H9 (cell line): ENCODE results near the gene SNX25. TPM values are rescaled to one million over a fixed set of nuclear protein-coding genes. Genes with fewer than 3 reads are reported as not detected.

Experiments
- DNase-seq: peaks from one replicate; pipeline ENCODE4 v3.0.0-alpha.2; 2017
- H2AFZ ChIP-seq: one replicate; pipeline ENCODE4 v1.6.1; 2013; ENCODE audit warnings: mild to moderate bottlenecking, low read length, control low read depth, moderate library complexity
- H2AK5ac ChIP-seq: 2 replicates; pipeline ENCODE4 v1.6.1; 2013; ENCODE audit warnings: low read length, control low read depth, mixed read lengths; ENCODE audit not compliant: insufficient read length
- H2BK120ac ChIP-seq: one replicate; pipeline ENCODE4 v1.6.1; 2013; ENCODE audit warnings: low read depth, mild to moderate bottlenecking, low read length, control low read depth, inconsistent platforms; ENCODE audit not compliant: poor library complexity, severe bottlenecking
- H2BK12ac ChIP-seq: 2 replicates; pipeline ENCODE4 v1.6.1; 2013; ENCODE audit warnings: low read length, control low read depth, mixed read lengths, low read depth; ENCODE audit not compliant: insufficient read length
- H2BK15ac ChIP-seq: 2 replicates; pipeline ENCODE4 v1.6.1; 2013; ENCODE audit warnings: low read depth, low read length, control low read depth
- H2BK20ac ChIP-seq: one replicate; pipeline ENCODE4 v1.6.1; 2013; ENCODE audit warnings: low read depth, mild to moderate bottlenecking, low read length, control low read depth, inconsistent platforms; ENCODE audit not compliant: poor library complexity, severe bottlenecking
- H2BK5ac ChIP-seq: 2 replicates; pipeline ENCODE4 v1.6.1; 2013; ENCODE audit warnings: low read length, control low read depth, mixed read lengths; ENCODE audit not compliant: insufficient read length
- H3K14ac ChIP-seq: 2 replicates; pipeline ENCODE4 v1.6.1; 2013; ENCODE audit warnings: low read length, control low read depth; ENCODE audit not compliant: insufficient read depth
- H3K18ac ChIP-seq: 2 replicates; pipeline ENCODE4 v1.6.1; 2013; ENCODE audit warnings: low read depth, mild to moderate bottlenecking, mixed read lengths, low read length, control low read depth; ENCODE audit not compliant: insufficient read length
- H3K23ac ChIP-seq: 2 replicates; pipeline ENCODE4 v1.6.1; 2013; ENCODE audit warnings: low read length, control low read depth, mixed read lengths, low read depth; ENCODE audit not compliant: insufficient read length
- H3K23me2 ChIP-seq: 2 replicates; pipeline ENCODE4 v1.6.1; 2013; ENCODE audit warnings: low read depth, mild to moderate bottlenecking, mixed read lengths, low read length, control low read depth; ENCODE audit not compliant: insufficient read length, poor library complexity, severe bottlenecking
- H3K27ac ChIP-seq: 2 replicates; pipeline ENCODE4 v1.5.1; 2013; ENCODE audit warnings: low read length, control low read depth, mixed read lengths, low read depth; ENCODE audit not compliant: insufficient read length
- H3K27me3 ChIP-seq: 2 replicates; pipeline ENCODE4 v1.6.1; 2013; ENCODE audit warnings: low read length, control low read depth, inconsistent platforms; ENCODE audit not compliant: insufficient read depth
- H3K4ac ChIP-seq: 2 replicates; pipeline ENCODE4 v1.6.1; 2013; ENCODE audit warnings: low read depth, mild to moderate bottlenecking, control low read depth, inconsistent platforms, low read length, moderate library complexity
- H3K4me1 ChIP-seq: 2 replicates; pipeline ENCODE4 v1.6.1; 2013; ENCODE audit warnings: low read length, control low read depth, inconsistent platforms; ENCODE audit not compliant: insufficient read depth
- H3K4me2 ChIP-seq: 2 replicates; pipeline ENCODE4 v1.6.1; 2013; ENCODE audit warnings: low read length, control low read depth, mixed read lengths; ENCODE audit not compliant: insufficient read length, insufficient read depth
- H3K56ac ChIP-seq: 2 replicates; pipeline ENCODE4 v1.6.1; 2013; ENCODE audit warnings: low read depth, mild to moderate bottlenecking, mixed read lengths, low read length, control low read depth; ENCODE audit not compliant: insufficient read length
- H3K79me1 ChIP-seq: 2 replicates; pipeline ENCODE4 v1.6.1; 2013; ENCODE audit warnings: low read depth, mild to moderate bottlenecking, moderate library complexity, low read length, control low read depth, inconsistent platforms; ENCODE audit not compliant: insufficient read depth, poor library complexity, severe bottlenecking
- H3K79me2 ChIP-seq: 2 replicates; pipeline ENCODE4 v1.6.1; 2013; ENCODE audit warnings: low read length, control low read depth, inconsistent platforms; ENCODE audit not compliant: insufficient read depth
- H3K9ac ChIP-seq: 2 replicates; pipeline ENCODE4 v1.6.1; 2013; ENCODE audit warnings: low read length, control low read depth, mixed read lengths; ENCODE audit not compliant: insufficient read length; ENCODE audit errors: extremely low read depth
- H3K9me3 ChIP-seq: one replicate; pipeline ENCODE4 v1.6.1; 2013; ENCODE audit warnings: low read depth, low read length, inconsistent platforms; ENCODE audit not compliant: control insufficient read depth
- H3T11ph ChIP-seq: one replicate; pipeline ENCODE4 v1.6.1; 2013; ENCODE audit warnings: mild to moderate bottlenecking, low read length, control low read depth, inconsistent platforms
- H4K20me1 ChIP-seq: one replicate; pipeline ENCODE4 v1.6.1; 2013; ENCODE audit not compliant: control insufficient read depth, insufficient read length, insufficient read depth
- H4K5ac ChIP-seq: 2 replicates; pipeline ENCODE4 v1.6.1; 2013; ENCODE audit warnings: low read depth, mild to moderate bottlenecking, mixed read lengths, low read length, control low read depth; ENCODE audit not compliant: insufficient read length
- H4K8ac ChIP-seq: replicated peaks from 2 replicates; pipeline ENCODE4 v1.6.1; 2013; ENCODE audit warnings: low read length, control low read depth, mixed read lengths, low read depth; ENCODE audit not compliant: insufficient read length
- H4K91ac ChIP-seq: 2 replicates; pipeline ENCODE4 v1.6.1; 2013; ENCODE audit warnings: low read depth, mild to moderate bottlenecking, moderate library complexity, mixed read lengths, low read length, control low read depth; ENCODE audit not compliant: insufficient read length
- H3K27ac Mint-ChIP-seq, 3 experiments: 2 replicates in 2 of 3; 3 replicates in 1 of 3; pipeline ENCODE4 v1.8.0; 2020 to 2021; ENCODE audit warnings: mixed read lengths in 3 of 3, mild to moderate bottlenecking in 1 of 3, moderate library complexity in 1 of 3
- H3K27me3 Mint-ChIP-seq: 2 replicates; pipeline ENCODE4 v1.8.0; 2021; ENCODE audit warnings: low read depth, mild to moderate bottlenecking, moderate library complexity, mixed read lengths
- H3K36me3 Mint-ChIP-seq, 3 experiments: 2 replicates in 2 of 3; 3 replicates in 1 of 3; pipeline ENCODE4 v1.8.0; 2020 to 2021; ENCODE audit warnings: low read depth in 3 of 3, mixed read lengths in 3 of 3; ENCODE audit not compliant: insufficient read depth in 1 of 3
- H3K4me1 Mint-ChIP-seq, 2 experiments: 2 replicates each; pipeline ENCODE4 v1.8.0; 2020; ENCODE audit warnings: mixed read lengths in 2 of 2
- H3K4me3 Mint-ChIP-seq, 2 experiments: 2 replicates in 1 of 2; 3 replicates in 1 of 2; pipeline ENCODE4 v1.8.0; 2020 to 2021; ENCODE audit warnings: mild to moderate bottlenecking in 2 of 2, mixed read lengths in 2 of 2, moderate library complexity in 1 of 2
- H3K9me3 Mint-ChIP-seq, 2 experiments: 2 replicates in 1 of 2; 3 replicates in 1 of 2; pipeline ENCODE4 v1.8.0; 2020; ENCODE audit warnings: mild to moderate bottlenecking in 2 of 2, mixed read lengths in 2 of 2, moderate library complexity in 1 of 2
- CTCF ChIP-seq: fragments of 200-600 bp; sonication (generic); conservative IDR thresholded peaks from 3 replicates; pipeline ENCODE4 v1.8.0; 2021; ENCODE audit warnings: antibody characterized with exemption, mild to moderate bottlenecking
- WGBS: extraction: QIAGEN DNeasy Blood & Tissue Kit; methylation state at CpG from one replicate; pipeline ENCODE4 v1.1.7; 2013; ENCODE audit warnings: missing lambda C conversion rate, low lambda C conversion rate, mixed read lengths; ENCODE audit not compliant: insufficient read length; ENCODE audit errors: extremely low coverage; 5-methylcytosine and 5-hydroxymethylcytosine counted together
- total RNA-seq: library from RNA; stranded (reverse); gene quantifications from 2 replicates; pipeline ENCODE4 v1.2.1, GENCODE V29; 2021

Gene SNX25
- total RNA-seq, 1 experiment from 2014 or later, result 28.2 TPM

GRCh38 chr4:185210102-185210981 lies 944 bp downstream of the SNX25 start:
- Histone ChIP-seq H3K27me3 (no peaks in the 10 kb centered on the region; the same call in 1 of the 2 replicates), H3K9me3 (no peaks in the 10 kb centered on the region), H2AFZ (no peak overlapping the region), H3K79me1 (no peaks in the 10 kb centered on the region), H3K4me2 (peak overlapping the region; percentile 75), H3K79me2 (peaks cover 2% of the 10 kb centered on the region; the same call in 1 of the 2 replicates), H4K91ac (no peak overlapping the region), H3K4me1 (peaks cover 5% of the 10 kb centered on the region), H3K9ac (peak overlapping the region; percentile 53), H2BK15ac (no peak overlapping the region), H3K56ac (no peak overlapping the region), H2BK12ac (no peak overlapping the region), H2BK5ac (no peak overlapping the region), H2AK5ac (no peak overlapping the region), H4K20me1 (no peaks in the 10 kb centered on the region), H3K23me2 (peaks cover 6% of the 10 kb centered on the region), H3T11ph (no peak overlapping the region), H3K4ac (no peak overlapping the region), H4K5ac (no peak overlapping the region), H3K18ac (peak overlapping the region; percentile 2), H3K27ac (no peak overlapping the region), H3K14ac (no peak overlapping the region; the same call in 1 of the 2 replicates), H4K8ac (no peak overlapping the region), H2BK20ac (no peak overlapping the region), H3K23ac (no peak overlapping the region), H2BK120ac (no peak overlapping the region)
- H3K36me3 Mint-ChIP-seq, result peaks cover 0 to 3% (median 0%) of the 10 kb centered on the region in 3 experiments; a peak in 3 of 7 replicates
- peak; percentile 58 for DNase-seq
- H3K27ac Mint-ChIP-seq, result peak overlapping the region in 2 of 3 experiments; percentile 94 to 95; a peak in 4 of 7 replicates
- no peak for TF ChIP-seq CTCF
- peaks cover 16% of the 10 kb centered on the region for H3K27me3 Mint-ChIP-seq
- WGBS, result no CpG with 5 or more reads among the region's 84 CpGs
- 0 out of 5 replicates have a peak, but pooled peaks cover 0 to 1% of the 10 kb centered on the region in 2 experiments for H3K9me3 Mint-ChIP-seq
- H3K4me1 Mint-ChIP-seq, result peaks cover 33 to 41% of the 10 kb centered on the region in 2 experiments
- H3K4me3 Mint-ChIP-seq, result peak overlapping the region; percentile 92 to 97
